ENCODE data around the gene PCOLCE2.

GRCh38 chr3:142850395-142851023, 38.4 kb downstream of the PCOLCE2 start:
- TF ChIP-seq POLR2A (IDR thresholded peaks at IDR 0.05; ENCODE audit: low read length) (no peak), GATA1 (IDR thresholded peaks at IDR 0.05; ENCODE audit: low read depth, low read length) (no peak)

Measured in erythroblast (primary cell).